Measurements from ENCODE around the gene NHP2. TPM values are rescaled to one million over a fixed set of nuclear protein-coding genes. Genes with fewer than 3 reads are reported as not detected.
"Not testable (repeated sequence)": the region's sequence is repeated elsewhere in the genome, so short reads cannot be mapped to it uniquely, and the experiment has no call there.

Gene NHP2
- 162 TPM for polyA plus RNA-seq (2012; ENCODE audit: missing spikeins)

GRCh38 chr5:178153530-178154340 is at the start of gene NHP2:
NHP2 (minus strand) TSS chr5:178153885; CDS start chr5:178153817, 68 bp downstream.
- peak; percentile 95 for FAIRE-seq
- TF ChIP-seq POLR2AphosphoS5 (IDR thresholded peaks at IDR 0.05; ENCODE audit: low read depth, low read length) (peak; percentile 48; the same call in 1 of the 2 replicates), TAF1 (IDR thresholded peaks at IDR 0.05; ENCODE audit: borderline replicate concordance, low read depth, low read length) (no peak), POLR2A (IDR thresholded peaks at IDR 0.05; ENCODE audit: low read depth, low read length) (peak; percentile 56; the same call in 1 of the 2 replicates)

GRCh38 chr5:178202541-178202940 is 48.9 kb upstream of the NHP2 start:
- DNase-seq (ENCODE audit: insufficient read length), result no peak

More at GRCh38 chr5:178153530-178154340, at the start of gene NHP2:
- peak; percentile 90 for DNase-seq (ENCODE audit: insufficient read length)

GRCh38 chr5:178201927-178202235 is 48.2 kb upstream of the NHP2 start:
- DNase-seq (ENCODE audit: insufficient read length) (no peak), FAIRE-seq (no peak)
- TF ChIP-seq TAF1 (IDR thresholded peaks at IDR 0.05; ENCODE audit: borderline replicate concordance, low read depth, low read length) (no peak), POLR2AphosphoS5 (IDR thresholded peaks at IDR 0.05; ENCODE audit: low read depth, low read length) (no peak)

More at GRCh38 chr5:178202541-178202940, 48.9 kb upstream of the NHP2 start:
- no peak for TF ChIP-seq POLR2AphosphoS5 (IDR thresholded peaks at IDR 0.05; ENCODE audit: low read depth, low read length)
- TF ChIP-seq TAF1 (IDR thresholded peaks at IDR 0.05; ENCODE audit: borderline replicate concordance, low read depth, low read length), result no peak
- no peak for TF ChIP-seq POLR2A (IDR thresholded peaks at IDR 0.05; ENCODE audit: low read depth, low read length)
- no peak for FAIRE-seq

GRCh38 chr5:178201221-178201926 is 47.7 kb upstream of the NHP2 start:
- FAIRE-seq, result no peak
- no peak for DNase-seq (ENCODE audit: insufficient read length)
- TF ChIP-seq POLR2A (IDR thresholded peaks at IDR 0.05; ENCODE audit: low read depth, low read length), result no peak
- TF ChIP-seq TAF1 (IDR thresholded peaks at IDR 0.05; ENCODE audit: borderline replicate concordance, low read depth, low read length), result no peak
- no peak for TF ChIP-seq POLR2AphosphoS5 (IDR thresholded peaks at IDR 0.05; ENCODE audit: low read depth, low read length)

GRCh38 chr5:178199581-178200434 is 46.1 kb upstream of the NHP2 start:
- DNase-seq (ENCODE audit: insufficient read length) (no peak), FAIRE-seq (no peak)
- TF ChIP-seq POLR2AphosphoS5 (IDR thresholded peaks at IDR 0.05; ENCODE audit: low read depth, low read length), result no peak

GRCh38 chr5:178198706-178199105 is 45.0 kb upstream of the NHP2 start:
- no peak for FAIRE-seq
- no peak for TF ChIP-seq POLR2A (IDR thresholded peaks at IDR 0.05; ENCODE audit: low read depth, low read length)
- no peak for TF ChIP-seq POLR2AphosphoS5 (IDR thresholded peaks at IDR 0.05; ENCODE audit: low read depth, low read length)
- no peak for TF ChIP-seq TAF1 (IDR thresholded peaks at IDR 0.05; ENCODE audit: borderline replicate concordance, low read depth, low read length)
- DNase-seq (ENCODE audit: insufficient read length), result no peak

GRCh38 chr5:178198151-178198550 is 44.5 kb upstream of the NHP2 start:
- DNase-seq (ENCODE audit: insufficient read length), result not testable (repeated sequence)

GRCh38 chr5:178196986-178197385 is 43.3 kb upstream of the NHP2 start:
- FAIRE-seq (no peak), DNase-seq (ENCODE audit: insufficient read length) (no peak)
- TF ChIP-seq TAF1 (IDR thresholded peaks at IDR 0.05; ENCODE audit: borderline replicate concordance, low read depth, low read length) (no peak), POLR2A (IDR thresholded peaks at IDR 0.05; ENCODE audit: low read depth, low read length) (no peak), POLR2AphosphoS5 (IDR thresholded peaks at IDR 0.05; ENCODE audit: low read depth, low read length) (no peak)

More at GRCh38 chr5:178198151-178198550, 44.5 kb upstream of the NHP2 start:
- FAIRE-seq, result not testable (repeated sequence)

- DNase-seq (ENCODE audit: insufficient read length), result no peak
- TF ChIP-seq POLR2AphosphoS5 (IDR thresholded peaks at IDR 0.05; ENCODE audit: low read depth, low read length), result no peak
- TF ChIP-seq POLR2A (IDR thresholded peaks at IDR 0.05; ENCODE audit: low read depth, low read length), result no peak
- no peak for TF ChIP-seq TAF1 (IDR thresholded peaks at IDR 0.05; ENCODE audit: borderline replicate concordance, low read depth, low read length)
- no peak for FAIRE-seq
Measured at GRCh38 chr5:178196281-178196812, 42.7 kb upstream of the NHP2 start.

GRCh38 chr5:178194026-178194425 is 40.3 kb upstream of the NHP2 start:
- no peak for FAIRE-seq
- no peak for DNase-seq (ENCODE audit: insufficient read length)
- no peak for TF ChIP-seq POLR2A (IDR thresholded peaks at IDR 0.05; ENCODE audit: low read depth, low read length)
- TF ChIP-seq POLR2AphosphoS5 (IDR thresholded peaks at IDR 0.05; ENCODE audit: low read depth, low read length), result no peak
- no peak for TF ChIP-seq TAF1 (IDR thresholded peaks at IDR 0.05; ENCODE audit: borderline replicate concordance, low read depth, low read length)

- FAIRE-seq (no peak), DNase-seq (ENCODE audit: insufficient read length) (no peak)
- no peak for TF ChIP-seq TAF1 (IDR thresholded peaks at IDR 0.05; ENCODE audit: borderline replicate concordance, low read depth, low read length)
Measured at GRCh38 chr5:178193251-178193809, 39.6 kb upstream of the NHP2 start.

Measured in GM12892 (cell line).